GM08714 (cell line): ENCODE data around the gene LRRC28.
A peak's percentile ranks its signal among the peaks of the same experiment; 100 is the strongest.
"Not testable (repeated sequence)": the region's sequence is repeated elsewhere in the genome, so short reads cannot be mapped to it uniquely, and the experiment has no call there.

Experiments used
- H3K4me3 ChIP-seq: fragments of 200-500 bp; sonication (Bioruptor generic); 2 replicates; pipeline ENCODE4 v1.5.1; 2014; ENCODE audit warnings: mild to moderate bottlenecking, low read length, inconsistent platforms
- ZNF274 ChIP-seq: IDR thresholded peaks from 2 replicates; pipeline ENCODE4 v1.6.1; 2012; ENCODE audit warnings: mild to moderate bottlenecking, low read depth, low read length

LRRC28 gene

GRCh38 chr15:99250857-99251841 lies at the start of gene LRRC28:
LRRC28 (plus strand) TSS chr15:99251481; CDS start chr15:99255958, 4,477 bp downstream.
- TF ChIP-seq ZNF274: no peak
- peak within 1 kb of the TSS; percentile 99 for H3K4me3 ChIP-seq

DNA sequence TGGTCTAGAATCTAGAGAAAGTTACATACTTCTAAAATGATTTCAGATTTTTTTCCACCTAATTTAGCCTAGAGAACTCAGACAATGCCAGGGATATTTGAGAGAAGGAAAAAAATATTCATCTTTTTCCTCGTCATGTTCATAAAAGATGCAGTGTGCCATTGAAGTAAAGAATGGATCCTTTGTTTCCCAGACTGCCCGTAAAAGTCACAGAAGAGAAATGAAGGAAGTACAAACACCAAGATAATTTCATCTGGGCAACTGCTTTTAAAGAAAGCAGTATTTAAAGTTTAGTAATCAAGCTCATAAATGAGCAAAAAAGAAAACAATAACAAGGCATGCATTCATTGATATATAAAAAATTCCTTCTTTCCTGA lies 49.1 kb upstream of the LRRC28 start:
- TF ChIP-seq ZNF274: no peak
- no peak overlapping the region for H3K4me3 ChIP-seq

GRCh38 chr15:99207672-99208071 lies 43.6 kb upstream of the LRRC28 start:
- TF ChIP-seq ZNF274: no peak
- H3K4me3 ChIP-seq: no peak overlapping the region

- H3K4me3 ChIP-seq: no peak overlapping the region
- TF ChIP-seq ZNF274: no peak
Observed at GRCh38 chr15:99209326-99209725, 42.0 kb upstream of the LRRC28 start.

DNA sequence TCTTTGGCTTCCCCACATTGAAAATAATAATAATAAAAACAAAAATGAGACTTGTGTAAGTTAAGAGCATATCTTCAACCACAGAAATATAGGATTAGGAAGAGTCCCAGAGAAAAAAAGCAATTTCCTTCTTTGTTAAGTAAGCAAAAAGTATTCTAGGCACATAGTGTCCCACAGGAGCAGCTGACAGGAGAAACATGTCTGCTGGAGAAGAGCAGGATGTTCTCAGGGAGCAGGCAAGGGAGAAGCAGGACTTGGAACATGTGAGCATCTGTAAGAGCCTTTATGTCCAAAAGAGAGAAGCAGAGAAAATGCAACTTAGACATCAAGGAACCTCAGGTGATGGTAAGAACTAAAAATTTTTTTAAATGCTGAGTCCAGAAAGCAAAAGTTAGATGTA lies 40.9 kb upstream of the LRRC28 start:
- TF ChIP-seq ZNF274: no peak
- H3K4me3 ChIP-seq: no peak overlapping the region

DNA sequence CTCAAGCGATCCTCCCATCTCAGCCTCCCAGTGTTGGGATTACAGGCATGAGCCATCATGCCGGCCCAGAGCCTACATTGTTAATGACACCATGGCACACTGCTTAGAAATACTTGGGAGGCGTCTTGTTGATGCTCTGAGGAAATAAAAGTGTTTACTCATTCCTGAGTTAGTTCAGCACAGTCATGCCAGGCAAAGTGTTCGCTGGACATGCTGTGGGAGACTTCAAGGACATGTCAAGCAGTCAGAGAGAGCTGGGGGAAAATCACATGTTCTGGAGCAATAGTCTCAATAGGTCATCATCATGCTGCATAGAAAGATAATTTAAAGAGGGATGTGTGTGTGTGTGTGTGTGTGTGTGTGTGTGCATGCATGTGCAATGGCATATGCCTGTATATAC lies 39.4 kb upstream of the LRRC28 start:
- no peak for TF ChIP-seq ZNF274
- no peak overlapping the region for H3K4me3 ChIP-seq

DNA sequence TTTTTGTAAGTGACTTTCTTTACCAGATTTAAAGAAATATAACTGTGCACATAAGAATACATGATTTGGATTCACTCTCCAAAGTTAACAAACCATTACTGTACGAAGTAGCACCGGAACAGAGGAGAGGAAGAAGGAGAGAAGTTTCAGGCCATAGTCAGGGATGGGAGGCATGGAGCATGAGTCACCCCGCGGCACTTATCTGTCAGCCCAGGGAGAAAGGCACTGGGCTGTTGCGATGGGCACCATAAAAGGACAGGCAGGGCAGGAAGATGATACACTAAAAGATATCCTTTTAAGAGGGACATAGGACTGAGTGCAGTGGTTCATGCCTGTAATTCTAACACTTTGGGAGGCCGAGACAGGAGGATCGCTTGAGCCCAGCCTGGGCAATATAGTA lies 38.9 kb upstream of the LRRC28 start:
- no peak overlapping the region for H3K4me3 ChIP-seq
- no peak for TF ChIP-seq ZNF274

- H3K4me3 ChIP-seq: no peak overlapping the region
- no peak for TF ChIP-seq ZNF274
Observed at GRCh38 chr15:99213187-99213811, 38.0 kb upstream of the LRRC28 start.

GRCh38 chr15:99224372-99225214 lies 26.7 kb upstream of the LRRC28 start:
- H3K4me3 ChIP-seq: no peak overlapping the region
- TF ChIP-seq ZNF274: no peak

GRCh38 chr15:99226802-99227201 lies 24.5 kb upstream of the LRRC28 start:
- H3K4me3 ChIP-seq: no peak overlapping the region
- TF ChIP-seq ZNF274: no peak

DNA sequence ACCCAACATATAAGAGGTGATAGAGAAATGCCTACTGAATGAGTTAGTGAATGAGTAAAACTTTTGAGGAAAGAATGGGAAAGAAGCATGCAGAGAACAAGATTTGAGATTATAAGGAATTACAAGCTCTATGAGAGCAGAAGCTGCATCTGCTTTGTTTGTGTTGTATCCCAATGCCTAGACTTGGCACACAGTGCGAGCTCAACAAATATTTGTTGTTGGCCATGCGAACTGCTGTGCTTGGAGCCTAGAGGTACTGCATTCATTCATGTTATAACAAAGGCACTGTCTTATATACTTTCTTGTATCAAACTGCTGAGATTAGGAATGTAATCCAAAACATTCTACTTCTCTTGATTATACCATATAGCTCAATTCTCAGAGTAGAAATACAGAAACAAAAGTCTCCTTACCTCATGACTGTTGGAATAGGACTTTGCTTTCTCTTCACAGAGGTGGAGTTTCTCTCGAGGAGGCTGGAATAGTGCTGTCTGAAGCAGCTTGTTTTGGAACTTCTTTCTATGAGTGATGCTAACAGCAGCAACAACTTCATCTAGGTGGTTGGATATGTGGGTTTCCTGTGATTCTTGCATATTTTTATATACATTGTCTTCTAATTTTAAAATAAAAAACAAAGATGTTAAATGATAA lies 23.0 kb upstream of the LRRC28 start:
- TF ChIP-seq ZNF274: no peak
- H3K4me3 ChIP-seq: no peak overlapping the region

DNA sequence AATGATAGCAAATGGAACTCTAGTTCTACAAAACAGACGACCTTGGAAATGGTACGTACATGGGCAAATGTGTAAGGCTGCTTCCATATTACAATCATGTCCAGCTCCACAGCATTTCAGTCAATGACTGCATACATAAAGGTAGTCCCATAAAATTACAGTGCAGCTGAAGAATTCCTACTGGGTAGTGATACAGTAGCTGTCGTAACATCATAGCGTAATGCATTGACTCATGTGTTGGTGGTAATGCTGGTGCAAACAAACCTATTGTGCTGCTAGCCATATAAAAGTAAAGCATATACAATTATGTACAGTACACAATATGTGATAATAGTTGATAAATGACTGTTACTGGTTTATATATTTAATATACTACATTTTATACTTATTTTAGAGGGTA lies 20.4 kb upstream of the LRRC28 start:
- TF ChIP-seq ZNF274: no peak
- H3K4me3 ChIP-seq: no peak overlapping the region

DNA sequence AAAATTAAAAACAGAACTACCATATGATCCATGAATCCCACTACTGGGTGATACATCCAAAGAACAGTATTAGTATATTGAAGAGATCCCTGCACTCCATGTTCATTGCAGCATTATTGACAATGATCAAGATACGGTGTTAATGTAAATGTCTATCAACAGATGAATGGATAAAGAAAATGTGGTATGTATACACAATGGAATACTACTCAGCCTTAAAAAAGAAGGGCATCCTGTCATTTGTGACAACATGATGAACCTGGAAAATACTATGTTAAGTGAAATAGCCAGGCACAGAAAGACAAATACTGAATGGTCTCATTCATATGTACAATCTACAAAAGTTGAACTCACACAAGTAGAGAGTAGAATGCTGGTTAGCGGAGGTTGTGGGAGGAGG lies 18.5 kb upstream of the LRRC28 start:
- H3K4me3 ChIP-seq: no peak overlapping the region
- no peak for TF ChIP-seq ZNF274

DNA sequence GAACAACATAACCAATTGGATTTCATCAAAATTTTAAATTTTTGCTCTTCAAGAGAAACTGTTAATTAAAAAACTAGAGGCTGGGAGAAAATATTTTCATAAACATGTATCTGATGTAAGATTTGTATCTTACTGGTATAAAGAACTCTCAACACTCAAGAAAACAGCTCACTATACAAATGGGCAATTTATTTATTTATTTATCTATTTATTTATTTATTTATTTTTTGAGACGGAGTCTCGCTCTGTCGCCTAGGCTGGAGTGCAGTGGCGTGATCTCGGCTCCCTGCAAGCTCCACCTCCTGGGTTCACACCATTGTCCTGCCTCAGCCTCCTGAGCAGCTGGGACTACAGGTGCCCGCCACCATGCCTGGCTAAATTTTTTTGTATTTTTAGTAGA lies 17.1 kb upstream of the LRRC28 start:
- H3K4me3 ChIP-seq: not testable (repeated sequence)
